Ovary (tissue), 9 donors: Measurements from ENCODE around the gene CHRNE. TPM values are rescaled to one million over a fixed set of nuclear protein-coding genes. Genes with fewer than 3 reads are reported as not detected.
A peak's percentile ranks its signal among the peaks of the same experiment; 100 is the strongest.

Experiments
- DNase-seq, 5 donors: peaks; one replicate each; pipeline ENCODE4 v3.0.0-alpha.2; 2019 to 2020
- H3K27ac ChIP-seq, 2 donors: fragments of 200-600 bp; one replicate each; pipeline versions ENCODE4 v1.5.1 to v1.8.0; 2019 to 2022
- H3K27me3 ChIP-seq: fragments of 200-600 bp; one replicate; pipeline ENCODE4 v1.8.0; 2022
- H3K36me3 ChIP-seq: fragments of 200-600 bp; sonication (generic); one replicate; pipeline ENCODE4 v1.5.1; 2019
- H3K4me1 ChIP-seq: one replicate; pipeline ENCODE4 v1.8.1; 2013; ENCODE audit warnings: mild to moderate bottlenecking, moderate library complexity; ENCODE audit not compliant: insufficient read depth
- H3K4me3 ChIP-seq: fragments of 200-600 bp; sonication (generic); one replicate; pipeline ENCODE4 v1.5.1; 2017
- H3K9me3 ChIP-seq, 2 donors: fragments of 200-600 bp in 1 of 2; sonication (generic) in 1 of 2; one replicate each; pipeline versions ENCODE4 v1.5.1 to v1.8.1; 2013 to 2019; ENCODE audit warnings: mild to moderate bottlenecking in 1 of 2, moderate library complexity in 1 of 2
- CTCF ChIP-seq, 3 donors: fragments of 450-650 bp in 2 of 3; fragments of 200-600 bp in 1 of 3; IDR thresholded peaks; one replicate each; pipeline versions ENCODE4 v1.5.1 to v1.8.0; 2016 to 2022; ENCODE audit warnings: antibody characterized with exemption in 3 of 3, mild to moderate bottlenecking in 1 of 3
- EP300 ChIP-seq: sonication (generic); formaldehyde crosslinking; IDR thresholded peaks from one replicate; pipeline ENCODE4 v1.6.1; 2017; ENCODE audit warnings: antibody characterized with exemption
- POLR2A ChIP-seq: fragments of 450-650 bp; IDR thresholded peaks from one replicate; pipeline ENCODE4 v1.6.1; 2017; ENCODE audit warnings: antibody characterized with exemption, mild to moderate bottlenecking, moderate library complexity
- WGBS, 3 donors: extraction: QIAGEN DNeasy Blood & Tissue Kit in 1 of 3; methylation state at CpG; one replicate each; pipeline versions ENCODE4 v1.1.5 to v1.1.7; 2013 to 2017; 5-methylcytosine and 5-hydroxymethylcytosine counted together
- intact Hi-C, 4 donors: fragments of 100-400 bp; cut with DNase I; formaldehyde crosslinking; loops; one replicate each; pipeline versions ENCODE4 v1.11.0 to v1.15.1; 2022 to 2023
- polyA plus RNA-seq, 2 donors: library from polyadenylated mRNA; stranded (reverse); fragments of 200-250 nt in 1 of 2; fragments of 350-450 nt in 1 of 2; fragmentation: Illumina TruSeq in 1 of 2; extraction: RNeasy Lipid Tissue Mini Kit (QIAGEN cat#74804) in 1 of 2; gene quantifications; one replicate each; pipeline ENCODE4 v1.2.3, GENCODE V29; 2013 to 2014
- total RNA-seq, 7 donors: library from RNA; depleted of rRNA in 2 of 7; stranded (reverse); fragments of >200 nt in 2 of 7; fragmentation: NEBNext Ultra II Directional in 3 of 7; extraction: Animal tissue kit (Norgen Biotek cat#: 25700) in 3 of 7; gene quantifications; one replicate each; pipeline versions ENCODE4 v1.1.0 to v1.2.4, GENCODE V29; 2016 to 2023
- donor health status: DM: no; HTN: no; CAD: no; lungs with moderate emphysema.
- donor health status: DM: no; HTN: no; CAD: no.
- donor health status: Bipolar disorder and iron deficiency.
- donor health status: DM: yes; HTN: yes; CAD: no.
- donor health status: DM: no; HTN: no; CAD: no.
- donor health status: DM: yes; HTN: yes; CAD: no.

The CHRNE gene
- total and polyA plus RNA-seq, 9 donors, result 0.34 to 1.4 (median 1.0) TPM

GRCh38 chr17:4893721-4894560 lies 9.0 kb downstream of the CHRNE start:
- TF ChIP-seq CTCF (IDR thresholded peaks at IDR 0.05), result no peak
- TF ChIP-seq POLR2A, result no peak
- no peak for TF ChIP-seq EP300
- peak in 1 of 5 donors; percentile 24 for DNase-seq
- H3K4me1 ChIP-seq, result peaks cover 7% of the 10 kb centered on the region
- no peaks in the 10 kb centered on the region for H3K9me3 ChIP-seq
- H3K27me3 ChIP-seq, result no peaks in the 10 kb centered on the region
- no peak overlapping the region for H3K27ac ChIP-seq
- WGBS, 3 donors, result 80 to 81% (median 81%) methylated on average over 31 of the region's 31 CpGs
- no peaks in the 10 kb centered on the region for H3K36me3 ChIP-seq
- H3K4me3 ChIP-seq, result no peak overlapping the region
- intact Hi-C loops, result no loop called here

- no peaks in the 10 kb centered on the region for H3K9me3 ChIP-seq
- H3K4me1 ChIP-seq, result no peaks in the 10 kb centered on the region
- no peak overlapping the region for H3K27ac ChIP-seq
- no peaks in the 10 kb centered on the region for H3K27me3 ChIP-seq
- DNase-seq, result no peak
- H3K4me3 ChIP-seq, result no peak overlapping the region
- intact Hi-C loops, result no loop called here
- 82 to 84% (median 82%) methylated on average over 18 of the region's 18 CpGs for WGBS, 3 donors
- TF ChIP-seq EP300 (no peak), CTCF (IDR thresholded peaks at IDR 0.05) (no peak), POLR2A (no peak)
- no peaks in the 10 kb centered on the region for H3K36me3 ChIP-seq
Measured at GRCh38 chr17:4893272-4893671, 9.6 kb downstream of the CHRNE start.

GRCh38 chr17:4892499-4893221 lies 10.2 kb downstream of the CHRNE start:
- Histone ChIP-seq H3K36me3 (no peaks in the 10 kb centered on the region), H3K4me3 (no peak overlapping the region), H3K4me1 (no peaks in the 10 kb centered on the region), H3K9me3 (no peaks in the 10 kb centered on the region), H3K27ac (no peak overlapping the region), H3K27me3 (no peaks in the 10 kb centered on the region)
- WGBS, 3 donors, result 65 to 70% (median 66%) methylated on average over 23 of the region's 23 CpGs
- intact Hi-C loops, result no loop called here
- DNase-seq, result peak in 1 of 5 donors; percentile 22
- TF ChIP-seq CTCF (IDR thresholded peaks at IDR 0.05), result no peak
- TF ChIP-seq POLR2A, result no peak
- TF ChIP-seq EP300, result no peak

GRCh38 chr17:4891411-4892410 lies 11.2 kb downstream of the CHRNE start:
- DNase-seq, result peak in 1 of 5 donors; percentile 34
- TF ChIP-seq EP300 (no peak), CTCF (IDR thresholded peaks at IDR 0.05) (no peak)
- H3K4me3 ChIP-seq, result no peak overlapping the region
- no peaks in the 10 kb centered on the region for H3K36me3 ChIP-seq
- H3K27ac ChIP-seq, result no peak overlapping the region
- H3K4me1 ChIP-seq, result no peaks in the 10 kb centered on the region
- 86 to 92% (median 90%) methylated on average over 42 of the region's 42 CpGs for WGBS, 3 donors
- no peaks in the 10 kb centered on the region for H3K9me3 ChIP-seq
- intact Hi-C loops, result loop anchor here in 1 of 4 donors (2.0 kb wide), 1 partner anchor 103 kb away; the partner anchor contains the start of gene GLTPD2
- no peaks in the 10 kb centered on the region for H3K27me3 ChIP-seq
